IPS-NIHi11 (cell line): ENCODE data around the gene PLD3.

Experiments used
- DNase-seq: peaks from one replicate; pipeline ENCODE4 v3.0.0; 2012; ENCODE audit warnings: mixed read lengths, low spot score

The PLD3 gene, protein sequence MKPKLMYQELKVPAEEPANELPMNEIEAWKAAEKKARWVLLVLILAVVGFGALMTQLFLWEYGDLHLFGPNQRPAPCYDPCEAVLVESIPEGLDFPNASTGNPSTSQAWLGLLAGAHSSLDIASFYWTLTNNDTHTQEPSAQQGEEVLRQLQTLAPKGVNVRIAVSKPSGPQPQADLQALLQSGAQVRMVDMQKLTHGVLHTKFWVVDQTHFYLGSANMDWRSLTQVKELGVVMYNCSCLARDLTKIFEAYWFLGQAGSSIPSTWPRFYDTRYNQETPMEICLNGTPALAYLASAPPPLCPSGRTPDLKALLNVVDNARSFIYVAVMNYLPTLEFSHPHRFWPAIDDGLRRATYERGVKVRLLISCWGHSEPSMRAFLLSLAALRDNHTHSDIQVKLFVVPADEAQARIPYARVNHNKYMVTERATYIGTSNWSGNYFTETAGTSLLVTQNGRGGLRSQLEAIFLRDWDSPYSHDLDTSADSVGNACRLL

DNA sequence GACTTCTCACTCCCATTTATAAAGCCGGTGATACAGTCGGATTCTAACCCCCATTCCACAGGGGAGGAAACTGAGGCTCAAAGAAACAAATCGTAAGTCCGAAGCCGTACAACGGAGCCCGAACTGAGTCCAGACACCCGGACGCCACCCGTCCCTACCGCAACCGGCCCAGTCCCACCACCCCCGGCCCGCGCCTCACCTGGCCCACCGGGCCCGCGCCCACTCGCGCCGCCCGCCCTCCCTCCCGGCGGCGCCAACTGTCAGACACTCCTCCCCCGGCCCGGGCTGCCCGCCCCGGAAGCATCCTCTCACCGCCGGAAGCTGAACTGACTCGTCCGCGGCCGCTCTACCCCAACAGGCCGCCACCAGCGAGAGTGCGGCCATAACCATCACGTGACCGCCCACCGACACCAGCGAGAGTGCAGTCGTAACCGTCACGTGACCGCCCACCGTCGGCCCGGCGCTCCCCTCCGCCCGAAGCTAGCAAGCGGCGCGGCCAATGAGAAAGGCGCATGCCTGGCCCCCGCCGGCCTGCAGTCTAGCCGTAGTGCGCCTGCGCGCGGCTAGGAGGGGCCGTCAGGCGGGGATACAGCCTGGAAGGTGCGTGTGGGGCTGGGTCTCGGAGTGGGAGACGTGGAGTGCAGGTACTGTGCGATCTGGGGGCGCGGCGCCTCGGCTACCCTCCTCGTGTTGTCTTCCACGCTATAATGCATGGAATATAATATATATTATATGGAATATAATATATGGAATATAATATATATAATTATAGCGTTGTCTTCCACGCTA, at the start of gene PLD3, which contains the start of gene C19orf47:
Gene PLD3 (plus strand): TSS at position 571 of the 789 bp plus-strand sequence. CDS start 17,789 bp downstream, outside the sequence.
Gene C19orf47 (minus strand): TSS at position 273 of the 789 bp plus-strand sequence. CDS start 6,540 bp downstream, outside the sequence.
- peak; percentile 100 for DNase-seq

DNA sequence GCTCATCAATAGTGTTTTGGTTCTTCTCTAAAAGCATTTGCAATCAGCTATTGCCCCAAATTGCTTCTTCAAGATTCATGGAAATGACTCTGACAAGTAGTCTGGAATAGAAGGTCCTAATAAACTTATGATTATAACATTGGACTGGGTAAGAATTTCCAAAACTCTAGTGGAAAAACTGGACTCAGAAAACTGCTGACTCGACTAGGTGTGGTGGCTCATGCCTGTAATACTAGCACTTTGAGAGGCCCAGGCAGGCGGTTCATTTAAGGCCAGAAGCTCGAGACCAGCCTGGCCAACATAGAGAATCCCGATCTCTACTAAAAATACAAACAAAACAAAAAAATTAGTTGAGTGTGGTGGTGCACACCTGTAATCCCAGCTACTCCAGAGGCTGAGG, 47.8 kb upstream of the PLD3 start:
- no peak for DNase-seq

DNA sequence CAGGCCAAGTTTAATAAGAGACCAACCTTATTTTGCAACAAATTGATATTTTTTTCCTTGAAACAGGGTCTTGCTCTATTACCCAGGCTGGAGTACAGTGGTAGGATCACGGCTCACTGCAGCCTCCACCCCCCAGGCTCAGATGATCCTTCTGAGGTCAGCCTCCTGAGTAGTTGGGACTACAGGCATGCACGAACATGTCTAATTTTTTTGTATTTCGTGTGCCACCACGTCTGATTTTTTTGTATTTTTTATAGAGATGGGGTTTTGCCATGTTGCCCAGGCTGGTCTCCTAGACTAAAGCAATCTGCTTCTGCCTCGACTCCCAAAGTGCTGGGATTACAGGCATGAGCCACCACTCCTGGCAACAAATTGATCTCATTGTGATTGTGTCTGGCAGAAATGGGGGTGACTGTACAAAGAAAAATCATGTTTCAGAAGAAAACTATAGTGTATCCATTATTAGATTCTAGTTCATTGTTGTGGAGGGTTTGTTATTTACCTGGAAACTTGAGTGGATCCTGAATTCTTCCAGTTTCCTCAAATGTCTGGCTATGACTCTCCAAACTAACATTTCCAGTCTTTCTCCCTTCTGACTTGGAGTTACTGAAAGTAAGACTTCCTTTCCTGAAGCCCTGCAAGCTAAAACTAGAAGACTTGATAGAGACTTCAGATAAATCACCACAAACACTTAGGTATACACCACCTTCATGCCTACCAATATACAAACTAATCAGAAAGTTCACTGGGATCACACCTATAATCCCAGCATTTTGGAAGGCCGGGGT, 46.1 kb upstream of the PLD3 start:
- DNase-seq: no peak

DNA sequence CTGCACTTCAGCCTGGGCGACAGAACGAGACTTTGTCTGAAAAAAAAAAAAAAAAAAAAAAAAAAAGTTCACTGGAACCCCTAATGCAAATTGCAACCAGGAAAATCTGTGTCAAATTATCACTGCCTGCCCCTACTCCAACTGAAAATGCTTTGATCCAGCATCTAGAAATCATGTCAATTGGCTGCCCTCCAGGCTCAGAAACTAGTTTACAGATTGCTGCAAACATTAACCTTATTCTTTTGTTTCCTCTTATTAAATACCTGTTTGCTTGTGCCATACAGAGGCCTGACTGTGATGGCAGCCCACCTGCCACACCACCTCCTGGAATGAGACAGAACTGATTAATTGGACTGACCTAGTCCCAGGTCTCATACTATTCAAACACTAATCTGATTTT, 44.7 kb upstream of the PLD3 start:
- no peak for DNase-seq

DNA sequence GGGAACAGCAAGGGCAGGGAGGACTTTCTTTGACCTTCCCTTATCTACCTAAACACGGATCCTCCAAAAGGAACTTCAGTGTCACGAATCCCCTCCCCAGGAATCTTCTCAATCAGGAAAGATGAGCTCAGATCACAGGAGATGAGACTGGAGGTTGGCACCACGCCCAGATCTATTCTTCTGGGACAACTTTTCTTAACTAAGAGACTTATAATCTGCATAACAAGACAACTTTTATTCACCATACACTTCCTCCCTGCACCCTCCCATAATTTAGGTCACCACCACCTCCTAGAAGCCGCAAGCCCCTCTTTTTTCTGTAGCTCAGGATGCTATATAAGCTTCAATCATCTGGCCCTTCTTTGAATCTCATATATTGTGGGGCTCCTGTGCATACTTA, 44.2 kb upstream of the PLD3 start:
- DNase-seq: no peak

DNA sequence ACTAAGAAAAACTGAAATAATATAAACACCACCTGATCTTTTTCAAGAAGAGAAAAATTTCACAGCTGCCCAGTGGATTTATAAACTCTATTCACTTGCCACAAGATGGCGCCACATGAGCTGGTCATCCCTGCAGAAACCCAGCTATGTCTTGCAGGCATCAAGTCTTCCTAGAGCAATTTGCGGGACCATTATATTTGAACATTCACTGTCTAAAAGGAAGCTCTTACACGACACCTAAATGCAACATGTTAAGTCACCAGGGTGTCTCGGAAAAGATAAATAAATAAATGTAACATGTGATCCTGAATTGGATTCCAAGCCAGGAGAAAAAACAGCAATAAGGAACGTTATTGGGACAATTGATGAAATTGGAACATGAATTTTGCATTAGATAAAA, 43.1 kb upstream of the PLD3 start:
- DNase-seq: peak; percentile 86

DNA sequence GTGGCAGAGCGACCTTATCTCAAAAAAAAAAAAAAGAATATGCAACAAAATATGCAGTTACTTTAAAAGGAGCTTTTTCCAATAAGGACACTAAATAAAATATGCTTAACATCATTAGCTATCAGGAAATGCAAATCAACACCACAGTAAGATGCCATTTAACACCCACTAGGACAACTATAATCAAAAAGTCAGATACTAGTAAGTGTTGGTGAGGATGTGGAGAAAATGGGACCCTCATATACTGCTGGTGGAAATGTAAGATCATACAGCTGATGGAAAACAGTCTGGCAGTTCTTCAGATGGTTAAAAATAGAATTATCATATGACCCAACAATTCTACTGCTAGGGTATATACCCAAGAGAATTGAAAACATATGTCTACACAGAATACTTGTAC, 38.8 kb upstream of the PLD3 start:
- no peak for DNase-seq

DNA sequence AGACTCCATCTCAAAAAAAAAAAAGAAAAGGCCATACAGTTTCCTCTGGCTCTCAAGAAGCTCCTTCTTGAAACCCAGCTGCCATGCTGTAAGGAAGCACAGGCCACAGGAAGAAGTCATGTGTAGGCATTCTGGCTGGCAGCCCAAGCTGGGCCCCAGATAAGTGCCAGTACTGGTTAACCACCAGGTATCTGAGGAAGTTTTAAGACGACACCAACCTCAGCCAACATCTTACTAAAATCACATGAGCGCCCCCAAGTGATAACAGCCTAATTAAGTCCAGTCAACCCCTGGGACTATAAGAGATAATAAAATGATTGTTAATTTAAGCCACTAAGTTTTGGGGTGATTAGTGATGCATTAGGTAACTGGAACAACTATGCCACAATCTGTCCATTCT, 36.0 kb upstream of the PLD3 start:
- DNase-seq: no peak

DNA sequence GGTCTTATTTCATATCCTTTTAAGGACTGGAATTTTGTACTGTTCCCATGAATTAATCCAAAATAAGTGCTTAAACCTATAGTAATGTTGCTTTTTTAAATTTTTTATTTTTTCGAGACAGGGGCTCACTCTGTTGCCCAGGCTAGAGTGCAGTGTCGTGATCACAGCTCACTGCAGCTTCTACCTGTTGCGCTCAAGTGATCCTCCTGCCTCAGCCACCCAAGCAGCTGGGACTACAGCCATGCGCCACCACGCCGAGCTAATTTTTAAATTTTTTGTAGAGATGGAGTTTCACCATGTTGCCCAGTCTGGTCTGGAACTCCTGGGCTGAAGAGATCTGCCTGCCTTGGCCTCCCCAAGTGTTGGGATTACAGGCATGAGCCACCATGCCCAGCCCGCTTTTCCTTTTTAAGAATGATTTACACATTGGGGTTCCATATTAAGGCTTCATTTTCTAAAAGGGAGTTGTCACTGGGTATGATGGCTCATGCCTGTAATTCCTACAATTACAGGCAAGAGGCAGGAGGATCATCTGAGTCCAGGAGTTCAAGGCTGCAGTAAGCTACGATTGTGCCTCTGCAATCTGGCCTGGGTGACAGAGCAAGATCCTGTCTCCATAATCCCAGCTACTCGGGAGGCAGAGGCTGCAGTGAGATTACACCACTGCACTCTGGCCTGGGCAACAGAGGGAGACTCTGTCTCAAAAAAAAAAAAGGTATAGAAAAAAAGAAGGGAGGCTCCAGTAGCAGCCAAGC, 35.1 kb upstream of the PLD3 start:
- no peak for DNase-seq

DNA sequence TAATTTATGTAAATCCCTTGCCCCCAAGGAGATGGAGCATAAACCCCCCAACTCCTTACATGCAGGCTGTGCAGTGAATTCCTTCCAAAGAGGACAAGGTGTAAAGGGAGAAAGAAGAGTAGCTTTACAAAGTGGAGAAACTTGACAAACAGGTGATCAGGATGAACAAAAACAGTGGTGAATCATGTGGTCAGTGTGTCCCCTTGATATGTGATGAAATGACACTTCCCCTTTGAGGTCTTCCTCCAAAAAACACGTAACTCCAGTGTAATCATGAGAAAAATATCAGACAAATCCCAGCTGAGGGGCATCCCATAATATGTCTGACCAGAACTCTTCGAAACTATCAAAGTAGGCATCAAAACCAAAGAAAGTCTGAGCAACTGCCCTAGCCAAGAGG, 33.8 kb upstream of the PLD3 start:
- no peak for DNase-seq

DNA sequence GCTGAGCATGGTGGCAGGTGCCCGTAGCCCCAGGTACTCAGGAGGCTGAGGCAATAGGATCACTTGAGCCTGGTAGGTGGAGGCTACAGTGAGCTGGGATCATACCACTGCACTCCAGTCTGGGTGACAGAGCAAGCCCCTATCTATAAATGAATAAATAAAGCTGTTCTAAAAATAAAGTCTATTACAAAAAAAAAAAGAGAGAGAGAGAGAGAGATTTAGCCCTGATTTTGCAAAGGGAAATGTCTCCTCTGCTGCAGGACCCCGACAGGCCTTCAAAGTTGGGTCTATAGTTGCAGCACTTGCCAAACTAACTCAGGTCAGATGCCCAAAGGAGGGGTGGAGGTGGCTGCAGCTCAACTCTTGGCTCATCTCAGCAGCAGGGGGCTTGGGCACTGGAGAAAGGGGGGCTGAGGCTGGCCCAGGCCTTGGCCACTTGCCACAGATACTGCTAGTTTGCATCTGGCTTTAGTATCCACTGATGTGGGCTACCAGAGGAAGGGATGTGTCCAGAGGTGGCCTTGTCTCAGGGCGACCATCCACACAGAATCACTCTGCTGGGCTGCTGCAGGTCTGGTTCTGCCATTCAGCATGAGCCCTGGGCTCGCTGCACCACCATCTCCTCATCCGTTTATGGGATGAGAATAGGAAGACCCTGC, 32.6 kb upstream of the PLD3 start:
- DNase-seq: no peak

DNA sequence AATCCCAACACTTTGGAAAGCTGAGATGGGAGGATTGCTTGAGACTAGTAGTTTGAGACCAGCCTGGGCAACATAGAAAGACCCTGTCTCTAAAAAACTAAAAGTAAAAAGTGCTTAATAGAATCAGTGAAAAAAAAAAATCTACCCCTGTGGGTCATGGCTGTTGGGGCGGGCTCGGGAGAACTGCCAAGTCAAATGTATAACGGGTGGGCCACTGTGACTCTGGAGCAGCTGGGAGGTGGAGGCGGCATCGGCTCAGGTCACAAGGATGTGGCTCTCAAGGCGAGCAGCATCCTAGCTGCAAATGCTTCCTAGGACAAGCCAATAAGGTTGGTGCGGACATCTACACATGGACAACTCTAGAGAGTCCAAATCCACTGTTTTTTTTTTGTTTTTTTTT, 31.2 kb upstream of the PLD3 start:
- DNase-seq: no peak

DNA sequence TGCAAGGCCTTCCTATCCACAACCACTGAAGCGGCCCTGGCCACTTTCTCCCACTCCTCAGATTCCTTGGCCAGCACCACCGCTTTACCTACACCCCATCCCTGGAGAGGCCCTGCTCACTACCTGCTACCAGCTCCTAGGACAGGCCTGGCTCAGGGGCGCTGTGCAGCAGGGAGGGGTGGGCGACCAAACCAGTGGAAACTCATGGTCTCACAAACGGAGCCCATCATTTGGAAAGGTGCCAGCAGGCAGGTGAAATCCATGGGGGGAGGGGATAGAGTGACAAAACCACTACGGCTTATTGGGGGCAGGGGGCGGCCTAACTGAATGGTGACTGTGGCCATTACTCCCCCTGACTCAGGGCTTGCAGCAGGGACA, 27.9 kb upstream of the PLD3 start:
- DNase-seq: no peak

DNA sequence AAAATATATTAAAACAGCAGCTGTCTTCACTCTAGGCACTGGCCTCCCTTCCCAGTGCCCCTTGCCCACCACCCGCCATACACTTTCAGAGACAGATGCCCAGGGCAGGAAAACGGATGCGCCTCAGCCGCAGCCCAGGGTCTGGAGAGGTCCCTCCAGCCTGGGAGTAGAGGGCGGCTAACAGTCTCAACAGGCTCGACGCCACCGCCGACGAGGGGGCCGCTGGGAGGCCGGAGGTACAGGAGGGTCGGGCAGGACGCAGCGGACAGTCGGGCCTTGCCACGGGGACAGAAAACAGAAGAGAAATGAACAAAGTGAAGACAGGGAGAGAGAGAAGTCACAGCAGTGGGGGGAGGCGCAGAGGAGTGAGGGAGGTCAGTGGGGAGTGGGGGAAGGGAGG, 27.4 kb upstream of the PLD3 start:
- DNase-seq: no peak

DNA sequence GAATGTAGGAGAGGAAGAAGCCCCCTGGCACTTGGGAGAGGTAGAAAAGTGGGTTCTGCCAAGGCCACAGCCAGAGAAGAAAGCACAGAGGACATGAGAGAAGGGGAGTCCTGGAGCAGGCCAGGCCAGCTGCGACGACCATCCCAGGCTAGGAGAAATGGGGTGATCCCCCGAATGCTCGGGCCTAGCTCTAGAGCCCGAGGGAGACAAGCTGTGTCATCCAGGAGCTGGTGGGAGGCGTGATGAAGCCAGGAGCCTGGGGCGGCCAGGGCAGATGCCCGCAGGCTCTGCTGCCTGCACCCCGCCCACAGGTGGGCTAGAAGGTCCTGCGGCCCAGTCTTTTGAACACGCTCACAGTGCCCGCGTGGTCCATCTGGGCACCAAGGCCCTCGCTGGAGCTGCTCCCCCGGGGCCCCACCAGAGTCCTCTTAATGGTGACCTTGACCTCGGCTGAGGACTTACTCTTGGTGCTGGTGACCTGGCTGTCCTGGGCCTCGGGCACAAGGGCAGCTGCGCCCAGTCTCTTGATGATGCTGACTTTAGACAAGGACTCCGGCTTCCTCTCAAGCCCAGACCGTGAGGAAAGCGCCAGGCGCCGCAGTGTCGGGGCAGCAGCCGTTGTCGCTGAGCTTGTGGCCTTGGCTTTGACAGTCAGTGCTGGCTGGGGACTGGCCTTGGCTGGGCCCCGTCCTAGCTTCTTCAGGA, 26.8 kb upstream of the PLD3 start:
- DNase-seq: no peak

DNA sequence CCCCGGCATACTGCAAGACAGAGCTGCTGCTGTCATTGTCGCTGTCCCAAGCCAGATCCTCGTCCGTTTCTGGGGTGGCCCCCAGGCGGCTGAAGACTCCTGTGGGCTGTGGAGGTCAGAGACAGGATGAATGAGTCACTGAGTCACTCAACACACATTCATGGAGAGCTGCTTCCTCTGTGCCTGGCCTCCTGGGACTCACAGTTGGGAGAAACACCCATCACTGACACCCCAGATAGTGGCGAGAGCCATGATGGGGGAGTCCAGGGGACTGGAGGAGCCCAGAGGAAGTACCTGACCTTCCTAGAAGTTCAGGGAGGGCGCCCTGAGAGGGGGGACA, 26.3 kb upstream of the PLD3 start:
- no peak for DNase-seq

DNA sequence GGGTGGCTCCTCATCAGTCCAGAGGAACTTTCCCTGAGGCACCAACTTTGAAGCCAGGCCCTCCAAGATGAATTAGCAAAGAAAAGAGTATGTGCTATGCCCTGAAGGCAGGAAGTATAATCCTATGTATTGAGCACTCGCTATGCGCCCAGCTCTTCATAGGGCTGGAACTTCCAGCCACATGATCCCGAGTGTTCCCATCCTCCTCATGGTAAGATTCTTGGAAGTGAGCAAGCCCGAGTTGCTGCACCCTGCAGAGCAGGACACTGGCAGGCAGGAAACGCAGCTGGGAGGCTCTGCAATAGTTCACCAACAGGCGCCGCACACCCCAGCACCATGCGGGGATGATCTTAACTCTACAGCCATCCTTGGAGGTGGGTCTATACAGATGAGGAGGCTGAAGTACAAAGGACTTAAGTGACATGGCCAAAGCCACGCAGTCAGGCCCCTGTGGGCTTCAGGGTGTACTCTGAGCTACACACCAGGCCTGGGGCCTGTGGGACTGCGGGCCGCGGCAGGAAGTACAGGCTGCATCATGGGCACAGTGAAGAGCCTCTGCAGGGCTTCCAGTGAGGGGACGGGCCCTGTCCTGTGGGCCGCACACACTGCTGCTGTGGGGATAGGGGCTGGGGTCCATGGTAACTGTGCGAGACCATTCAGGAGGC, 25.4 kb upstream of the PLD3 start:
- DNase-seq: no peak

DNA sequence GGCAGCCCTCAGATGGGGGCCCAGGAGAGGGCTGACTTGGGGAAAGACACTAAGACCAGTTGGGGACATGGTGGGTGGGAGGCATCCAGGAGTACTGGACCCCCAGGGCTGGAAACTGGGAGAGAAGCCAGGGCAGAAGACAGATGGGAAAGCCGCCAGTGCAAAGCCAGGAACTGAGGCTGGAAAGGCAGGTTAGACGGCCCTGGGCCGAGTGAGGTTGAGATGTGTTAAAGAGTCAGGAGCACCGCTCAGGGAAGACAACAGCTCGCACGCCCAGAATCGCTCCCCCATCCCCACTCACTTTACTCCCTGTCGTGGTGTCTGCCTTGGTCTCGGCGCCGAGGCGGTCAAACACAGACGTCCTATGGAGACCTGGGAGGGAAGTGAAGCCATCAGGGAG, 24.8 kb upstream of the PLD3 start:
- DNase-seq: no peak

DNA sequence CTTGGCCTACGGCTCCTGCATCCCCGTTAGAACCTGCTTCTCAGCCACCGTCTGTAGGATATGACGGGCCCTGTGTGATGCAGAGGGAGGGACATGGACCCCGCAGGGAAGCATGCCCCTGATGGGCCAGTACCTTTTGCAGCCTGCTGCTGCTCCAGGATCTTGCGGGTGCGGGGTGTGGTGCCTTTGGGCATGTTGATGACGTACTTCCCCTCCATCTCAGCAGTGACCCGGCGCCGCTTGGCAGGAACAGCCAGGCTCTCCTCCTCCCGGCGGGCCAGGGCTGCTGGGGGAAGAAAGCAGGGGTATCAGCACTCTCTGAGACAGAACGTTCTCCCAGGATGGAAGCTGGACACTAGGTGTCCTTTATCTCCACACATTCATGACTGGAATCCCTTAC, 22.3 kb upstream of the PLD3 start:
- no peak for DNase-seq

DNA sequence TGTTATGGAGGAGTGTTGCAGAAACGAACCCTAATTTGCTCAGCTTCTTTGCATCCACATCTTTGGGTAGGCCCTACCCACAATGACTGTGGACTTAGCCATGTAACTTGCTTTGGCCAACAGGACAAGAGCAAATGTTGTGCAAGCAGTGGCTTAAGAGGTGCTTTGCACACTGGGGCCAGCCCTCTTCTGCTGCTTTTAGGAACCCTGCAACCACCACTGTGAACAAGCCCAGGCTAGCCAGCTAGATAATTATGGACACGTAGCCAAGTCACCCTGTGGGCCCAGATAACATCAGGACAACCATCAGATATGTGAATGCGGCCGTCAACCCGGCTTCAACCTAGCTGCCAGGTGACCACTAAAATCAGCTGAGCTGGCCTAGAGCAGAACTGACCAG, 17.4 kb upstream of the PLD3 start:
- DNase-seq: no peak
